Gastroesophageal sphincter (tissue), 4 donors: ENCODE measurements around the gene LENEP. TPM values are rescaled to one million over a fixed set of nuclear protein-coding genes. Genes with fewer than 3 reads are reported as not detected.

Source experiments
- ATAC-seq: fragments of 150-250 bp; one replicate; pipeline ENCODE4 v1.9.1; 2016; ENCODE audit warnings: mild to moderate bottlenecking, moderate library complexity
- H3K27ac ChIP-seq, 4 donors: fragments of 200-600 bp; sonication (generic) in 3 of 4; 1 replicate in 3 of 4; 2 replicates in 1 of 4; pipeline ENCODE4 v1.5.1; 2016 to 2019
- H3K27me3 ChIP-seq: fragments of 200-600 bp; sonication (generic); one replicate; pipeline ENCODE4 v1.5.1; 2019
- H3K36me3 ChIP-seq, 2 donors: fragments of 200-600 bp; sonication (generic); one replicate each; pipeline ENCODE4 v1.5.1; 2019; ENCODE audit warnings: control low read depth in 1 of 2
- H3K4me1 ChIP-seq, 3 donors: fragments of 200-600 bp; sonication (generic); 1 replicate in 2 of 3; 2 replicates in 1 of 3; pipeline ENCODE4 v1.5.1; 2016 to 2019; ENCODE audit warnings: control low read depth in 2 of 3
- H3K4me3 ChIP-seq, 2 donors: fragments of 200-600 bp; sonication (generic); one replicate each; pipeline ENCODE4 v1.5.1; 2019; ENCODE audit warnings: mild to moderate bottlenecking in 1 of 2, moderate library complexity in 1 of 2
- H3K9me3 ChIP-seq, 3 donors: fragments of 200-600 bp; sonication (generic); one replicate each; pipeline ENCODE4 v1.5.1; 2017 to 2019; ENCODE audit warnings: control low read depth in 2 of 3
- CTCF ChIP-seq, 4 experiments: fragments of 200-600 bp in 2 of 4; fragments of 450-650 bp in 2 of 4; sonication (generic) in 1 of 4; IDR thresholded peaks; one replicate each; pipeline ENCODE4 v1.5.1; 2017 to 2019; ENCODE audit warnings: antibody characterized with exemption in 4 of 4, mild to moderate bottlenecking in 2 of 4, moderate library complexity in 2 of 4
- EP300 ChIP-seq: sonication (generic); formaldehyde crosslinking; IDR thresholded peaks from one replicate; pipeline ENCODE4 v1.6.1; 2017; ENCODE audit warnings: antibody characterized with exemption, mild to moderate bottlenecking
- POLR2A ChIP-seq, 2 donors: fragments of 450-650 bp; IDR thresholded peaks; one replicate each; pipeline ENCODE4 v1.6.1; 2017; ENCODE audit warnings: antibody characterized with exemption in 2 of 2, mild to moderate bottlenecking in 2 of 2, moderate library complexity in 1 of 2
- POLR2AphosphoS5 ChIP-seq: sonication (generic); formaldehyde crosslinking; IDR thresholded peaks from one replicate; pipeline ENCODE4 v1.6.1; 2017; ENCODE audit warnings: antibody characterized with exemption
- WGBS, 2 donors: methylation state at CpG; one replicate each; pipeline ENCODE4 v1.1.5; 2018; ENCODE audit warnings: low coverage in 1 of 2; 5-methylcytosine and 5-hydroxymethylcytosine counted together
- small RNA-seq, 4 donors: library from RNA; depleted of rRNA; stranded (forward); fragments of <200 nt; gene quantifications; one replicate each; pipeline ENCODE3, GENCODE V24; 2016
- total RNA-seq, 4 donors: library from RNA; depleted of rRNA; stranded (reverse); fragments of >200 nt; gene quantifications; one replicate each; pipeline ENCODE4 v1.1.0, GENCODE V29; 2016

LENEP gene
- total RNA-seq, 4 donors from 2014 or later, result not detected

- no peak for TF ChIP-seq POLR2A (IDR thresholded peaks at IDR 0.05)
- TF ChIP-seq EP300, result no peak
- no peak for TF ChIP-seq CTCF (IDR thresholded peaks at IDR 0.05)
- TF ChIP-seq POLR2AphosphoS5, result no peak
- Histone ChIP-seq H3K9me3 (no peaks in the 10 kb centered on the region), H3K4me3 (no peak overlapping the region), H3K36me3 (no peaks in the 10 kb centered on the region), H3K4me1 (peaks cover 0 to 19% (median 5%) of the 10 kb centered on the region in 3 donors), H3K27me3 (no peaks in the 10 kb centered on the region), H3K27ac (no peak overlapping the region)
- ATAC-seq, result no peak
- 84 to 98% methylated on average over 8 to 13 of the region's 14 CpGs for WGBS, 2 donors
Observed at GRCh38 chr1:155040358-155041093, 47.1 kb downstream of the LENEP start.

GRCh38 chr1:155042789-155043188 lies 49.4 kb downstream of the LENEP start:
- ATAC-seq, result no peak
- H3K9me3 ChIP-seq, result no peaks in the 10 kb centered on the region
- no peak overlapping the region for H3K27ac ChIP-seq
- TF ChIP-seq EP300, result no peak
- H3K4me3 ChIP-seq, result no peak overlapping the region
- 81 to 87% methylated on average over 4 to 5 of the region's 5 CpGs for WGBS, 2 donors
- H3K36me3 ChIP-seq, result no peaks in the 10 kb centered on the region
- H3K4me1 ChIP-seq, result peaks cover 0 to 19% (median 5%) of the 10 kb centered on the region in 3 donors
- H3K27me3 ChIP-seq, result no peaks in the 10 kb centered on the region

- Histone ChIP-seq H3K27ac (no peak overlapping the region), H3K27me3 (no peaks in the 10 kb centered on the region), H3K4me1 (peaks cover 0 to 18% (median 5%) of the 10 kb centered on the region in 3 donors), H3K4me3 (no peak overlapping the region), H3K9me3 (no peaks in the 10 kb centered on the region), H3K36me3 (no peaks in the 10 kb centered on the region)
- WGBS, 2 donors, result 69% methylated on average over 9 to 10 of the region's 12 CpGs
- ATAC-seq, result no peak
- no peak for TF ChIP-seq CTCF (IDR thresholded peaks at IDR 0.05)
- no peak for TF ChIP-seq POLR2A (IDR thresholded peaks at IDR 0.05)
- no peak for TF ChIP-seq POLR2AphosphoS5
- no peak for TF ChIP-seq EP300
Observed at GRCh38 chr1:155043301-155043702, 49.9 kb downstream of the LENEP start.

- Histone ChIP-seq H3K9me3 (no peaks in the 10 kb centered on the region), H3K27me3 (no peaks in the 10 kb centered on the region), H3K36me3 (no peaks in the 10 kb centered on the region), H3K4me1 (peaks cover 0 to 13% (median 5%) of the 10 kb centered on the region in 3 donors), H3K4me3 (no peak overlapping the region), H3K27ac (no peak overlapping the region)
- ATAC-seq, result no peak
- 40 to 71% methylated on average over 1 of the region's 3 CpGs for WGBS, 2 donors
- no peak for TF ChIP-seq POLR2A (IDR thresholded peaks at IDR 0.05)
- TF ChIP-seq POLR2AphosphoS5, result no peak
- TF ChIP-seq CTCF (IDR thresholded peaks at IDR 0.05), result no peak
- TF ChIP-seq EP300, result no peak
Observed at GRCh38 chr1:155043793-155044192, 50.4 kb downstream of the LENEP start.

Small RNAs within 50 kb of the gene (small RNA-seq; reads per million reads assigned to genes)
- gene MIR4258 (0 reads per million in 4 donors), gene RF00017 (0 reads per million in 4 donors)

Other genes starting within 250 kb of the LENEP start
- gene KCNN3, start 123.3 kb upstream of the LENEP start, total RNA-seq, result 10 to 100 TPM in 1 of 4 donors, 1 to 10 TPM in 3; 1.8 to 13.7 (median 8.1) TPM
- 10 to 100 TPM; 15.8 to 21.3 (median 18.2) TPM for gene PMVK, start 56.9 kb upstream of the LENEP start, total RNA-seq
- 100 to 1,000 TPM; 205 to 371 (median 283) TPM for gene PBXIP1, start 37.5 kb upstream of the LENEP start, total RNA-seq
- gene PYGO2, start 31.8 kb upstream of the LENEP start, total RNA-seq, result 10 to 100 TPM; 19.1 to 40.1 (median 25.7) TPM
- 100 to 1,000 TPM in 1 of 4 donors, 10 to 100 TPM in 3; 69.1 to 104 (median 90.2) TPM for gene SHC1, start 22.8 kb upstream of the LENEP start, total RNA-seq
- 10 to 100 TPM in 3 of 4 donors, 1 to 10 TPM in 1; 7.5 to 24.2 (median 17.6) TPM for gene CKS1B, start 18.9 kb upstream of the LENEP start, total RNA-seq
- gene FLAD1, start 10.2 kb upstream of the LENEP start, total RNA-seq, result 10 to 100 TPM; 12.8 to 23.5 (median 20.7) TPM
- 10 to 100 TPM; 45.5 to 63.4 (median 49.5) TPM for gene ZBTB7B, start 9.2 kb downstream of the LENEP start, total RNA-seq
- under 1 TPM in 2 of 4 donors, not detected in 2; 0.35 to 0.54 TPM for gene DCST2, start 40.2 kb downstream of the LENEP start, total RNA-seq
- gene DCST1, start 40.2 kb downstream of the LENEP start, total RNA-seq, result not detected
- gene ADAM15, start 57.7 kb downstream of the LENEP start, total RNA-seq, result 100 to 1,000 TPM in 2 of 4 donors, 10 to 100 TPM in 2; 65.4 to 115 (median 100.0) TPM
- 1 to 10 TPM in 3 of 4 donors, under 1 TPM in 1; 0.81 to 5.8 (median 2.3) TPM for gene EFNA4, start 70.2 kb downstream of the LENEP start, total RNA-seq
- gene EFNA3, start 85.3 kb downstream of the LENEP start, total RNA-seq, result under 1 TPM in 2 of 4 donors, not detected in 2; 0.27 to 0.77 TPM
- gene EFNA1, start 134.3 kb downstream of the LENEP start, total RNA-seq, result 10 to 100 TPM; 13.1 to 25.8 (median 16.1) TPM
- gene SLC50A1, start 142.3 kb downstream of the LENEP start, total RNA-seq, result 10 to 100 TPM; 12.5 to 16.8 (median 13.9) TPM
- gene DPM3, start 146.9 kb downstream of the LENEP start, total RNA-seq, result 100 to 1,000 TPM in 2 of 4 donors, 10 to 100 TPM in 2; 57.9 to 128 (median 87.7) TPM
- gene KRTCAP2, start 179.7 kb downstream of the LENEP start, total RNA-seq, result 100 to 1,000 TPM in 1 of 4 donors, 10 to 100 TPM in 3; 80.8 to 144 (median 92.3) TPM
- gene TRIM46, start 180.3 kb downstream of the LENEP start, total RNA-seq, result 1 to 10 TPM in 1 of 4 donors, under 1 TPM in 2, not detected in 1; 0.35 to 1.9 (median 0.40) TPM
- gene THBS3, start 214.3 kb downstream of the LENEP start, total RNA-seq, result 10 to 100 TPM; 17.9 to 25.6 (median 20.1) TPM
- 10 to 100 TPM; 28.3 to 36.0 (median 32.6) TPM for gene MTX1, start 215.1 kb downstream of the LENEP start, total RNA-seq